Measurements from ENCODE around the gene OSBPL8.

The OSBPL8 gene

GRCh38 chr12:76457818-76458217 is 101.8 kb downstream of the OSBPL8 start:
- DNase-seq = no peak

DNA sequence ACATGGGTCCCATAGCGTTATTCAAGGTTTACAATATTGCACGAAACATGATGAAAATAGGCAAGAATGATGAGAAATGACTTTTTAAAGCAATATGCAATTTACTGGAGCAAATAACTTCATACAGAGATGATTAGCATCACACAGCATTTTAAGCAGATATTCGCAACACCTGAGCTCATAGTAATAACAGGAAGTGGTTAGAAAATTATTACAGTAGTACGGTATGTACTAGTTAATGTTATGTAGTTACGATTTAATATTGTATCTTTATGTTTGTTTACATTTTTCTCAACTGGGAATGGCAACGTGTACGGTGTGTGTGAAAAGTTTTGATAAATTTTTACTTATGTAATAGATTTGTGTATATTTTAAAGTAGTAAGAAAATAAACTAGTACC is 102.6 kb downstream of the OSBPL8 start:
- DNase-seq = no peak

GRCh38 chr12:76455582-76456345 is 103.8 kb downstream of the OSBPL8 start:
- DNase-seq = peak; percentile 94

DNA sequence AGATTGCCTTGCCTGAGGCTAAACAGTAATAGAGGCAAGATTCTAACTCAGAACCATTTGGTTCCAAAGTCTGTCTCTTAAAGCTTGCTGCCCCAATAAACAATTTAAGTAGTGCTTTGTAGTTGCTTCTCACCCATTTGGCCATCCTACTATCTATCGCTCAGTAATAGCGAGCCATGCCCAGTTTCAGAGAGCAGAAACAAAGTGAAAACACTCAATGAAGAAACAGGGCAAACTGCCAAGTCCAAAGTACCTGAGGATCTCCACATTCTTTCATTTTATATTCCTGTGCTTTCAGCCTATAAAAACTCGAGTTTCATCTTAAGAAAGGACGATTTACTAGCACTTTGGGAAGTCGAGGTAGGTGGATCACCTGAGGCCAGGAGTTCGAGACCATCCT is 108.0 kb downstream of the OSBPL8 start:
- DNase-seq = no peak

DNA sequence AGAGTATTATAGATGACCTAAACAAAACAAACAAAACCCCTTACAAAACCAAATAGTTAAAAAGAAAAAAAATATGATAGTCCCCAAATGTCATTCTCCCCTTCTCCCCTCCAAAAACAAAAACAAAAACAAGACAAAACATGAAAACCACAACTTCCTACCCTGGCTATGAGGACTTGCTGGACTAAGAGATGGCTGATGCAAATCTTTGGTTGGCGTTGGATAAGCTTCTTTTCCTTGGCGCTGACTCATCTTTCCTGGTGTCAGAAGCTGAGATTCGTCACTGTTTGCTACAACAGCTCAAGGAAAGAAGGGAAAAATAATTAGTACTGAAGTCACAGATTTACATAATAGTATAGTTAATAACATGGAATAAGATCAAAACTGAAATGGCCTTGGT is 108.9 kb downstream of the OSBPL8 start:
- no peak for DNase-seq

GRCh38 chr12:76449993-76450392 is 109.6 kb downstream of the OSBPL8 start:
- no peak for DNase-seq

DNA sequence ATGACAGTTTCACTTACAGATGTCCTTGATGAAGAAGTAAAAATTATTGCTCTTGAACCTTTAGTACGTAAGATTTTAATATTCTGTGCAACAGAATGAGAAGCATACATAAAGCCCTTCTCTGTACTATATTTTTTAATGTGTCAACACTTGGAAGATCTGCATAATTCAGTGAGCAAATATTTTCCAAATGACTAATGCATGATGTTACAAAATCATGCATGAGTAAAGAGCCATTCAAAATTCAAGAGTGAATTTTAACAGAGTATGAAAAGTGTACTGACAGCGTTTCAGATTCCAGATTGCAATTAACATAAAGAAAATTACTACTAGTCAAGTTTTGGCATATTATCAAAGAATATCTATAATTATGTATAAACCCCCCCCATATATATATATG is 110.0 kb downstream of the OSBPL8 start:
- DNase-seq = no peak

- DNase-seq = no peak
These were observed 110.6 kb downstream of the OSBPL8 start for GRCh38 chr12:76449016-76449415.

DNA sequence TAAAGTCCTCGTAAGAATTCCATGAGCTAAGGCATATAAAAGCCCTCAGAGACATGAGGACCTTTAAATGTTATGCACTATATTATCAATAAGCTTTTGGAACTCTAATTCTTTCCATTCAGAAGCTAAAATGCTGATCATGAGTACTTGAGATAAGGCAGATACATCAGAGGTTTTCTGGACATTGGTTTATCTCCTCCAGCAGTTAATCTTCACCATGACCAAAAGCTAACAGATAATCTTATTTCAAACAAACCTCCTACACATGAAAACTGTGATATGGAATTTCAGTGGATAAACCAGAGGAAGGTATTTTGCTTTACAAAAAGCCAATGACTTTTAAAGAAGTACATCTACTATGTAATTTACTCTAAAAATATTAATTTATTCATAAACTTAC is 113.5 kb downstream of the OSBPL8 start:
- DNase-seq = no peak

- DNase-seq = no peak
These were observed 114.1 kb downstream of the OSBPL8 start for GRCh38 chr12:76445462-76445861.

DNA sequence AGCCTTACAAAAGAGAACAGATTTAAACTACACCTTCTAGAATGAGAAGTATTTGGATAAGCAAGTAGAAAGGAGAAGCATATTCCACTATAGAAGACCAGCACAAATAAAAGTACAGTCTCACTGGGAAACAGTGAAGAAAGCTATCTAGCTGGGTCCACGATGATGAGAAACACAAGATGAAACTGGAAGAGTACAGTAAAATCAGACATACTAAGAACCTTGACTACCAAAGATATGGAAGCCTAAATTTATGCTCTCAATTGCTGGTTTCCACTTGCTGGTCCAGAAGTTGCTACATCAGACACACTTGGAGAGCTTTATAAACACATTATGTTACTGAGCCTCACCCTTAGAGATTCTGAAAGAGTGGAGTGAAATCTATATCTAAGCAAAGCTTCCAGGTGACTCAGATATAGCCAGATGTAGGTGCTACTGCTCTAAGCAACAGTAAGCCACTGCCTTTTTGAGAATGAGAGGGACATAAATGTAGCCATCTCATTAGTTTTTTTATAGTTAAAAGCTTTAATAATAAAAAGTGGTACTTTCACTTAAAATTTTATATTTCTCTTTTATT is 115.1 kb downstream of the OSBPL8 start:
- no peak for DNase-seq

DNA sequence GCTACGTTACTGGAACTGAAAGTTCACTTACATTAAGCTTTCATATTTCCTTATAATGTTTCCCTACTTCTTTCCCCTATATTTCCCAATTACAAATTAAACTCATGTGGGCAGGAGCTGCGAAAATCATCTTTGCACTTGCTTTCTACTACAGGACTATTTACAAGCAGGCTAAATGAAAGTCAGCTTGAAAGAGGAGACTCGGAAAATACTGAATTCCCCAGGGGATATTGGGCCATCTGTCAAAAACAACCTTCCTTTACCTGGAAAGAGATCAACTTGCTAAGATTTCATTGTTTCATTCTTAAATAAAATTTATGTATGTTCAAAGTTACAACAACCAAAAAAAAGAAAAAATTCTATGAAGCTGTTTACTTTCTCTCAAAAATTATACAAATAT is 118.6 kb downstream of the OSBPL8 start:
- DNase-seq = no peak

GRCh38 chr12:76432733-76433132 is 126.8 kb downstream of the OSBPL8 start:
- DNase-seq = no peak

DNA sequence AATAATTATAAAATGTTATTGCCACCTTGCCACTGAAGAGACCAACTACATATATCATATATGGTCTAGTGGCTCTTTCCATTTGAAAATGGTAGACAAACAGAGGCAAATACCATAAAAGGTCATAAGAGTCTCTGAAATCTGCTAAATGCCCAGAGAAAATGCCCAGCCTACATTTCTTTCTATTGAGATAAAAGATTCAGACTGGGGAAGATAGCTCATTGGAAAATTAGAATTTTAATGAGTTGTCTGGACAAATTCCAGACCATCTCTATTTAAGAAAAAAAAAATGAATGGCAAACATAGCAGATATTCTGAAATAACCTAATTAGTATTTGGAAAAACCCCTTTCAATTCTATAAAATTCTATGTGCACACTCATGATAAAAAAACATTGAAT is 131.5 kb downstream of the OSBPL8 start:
- no peak for DNase-seq

DNA sequence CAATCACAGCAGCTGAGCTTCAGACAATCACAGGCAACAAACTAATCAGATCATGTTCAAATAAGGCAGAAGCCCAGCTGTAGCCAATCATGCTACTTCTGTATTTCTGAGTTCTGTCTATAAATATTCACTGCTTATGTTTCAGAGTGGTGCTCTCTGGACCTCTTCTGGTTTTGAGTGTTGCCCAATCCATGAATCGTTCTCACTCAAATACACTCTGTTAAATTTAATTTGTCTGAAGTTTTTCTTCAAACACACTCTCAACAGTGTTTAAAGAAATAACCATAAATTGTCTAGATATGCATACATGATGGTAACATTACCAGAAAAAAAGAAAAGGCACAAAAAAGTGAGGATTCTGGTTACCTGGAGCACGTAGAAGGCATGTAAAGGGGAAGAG is 133.4 kb downstream of the OSBPL8 start:
- no peak for DNase-seq

GRCh38 chr12:76424941-76425340 is 134.6 kb downstream of the OSBPL8 start:
- DNase-seq = no peak

- no peak for DNase-seq
These were observed 136.8 kb downstream of the OSBPL8 start for GRCh38 chr12:76422543-76423438.

GRCh38 chr12:76422154-76422542 is 137.4 kb downstream of the OSBPL8 start:
- no peak for DNase-seq

DNA sequence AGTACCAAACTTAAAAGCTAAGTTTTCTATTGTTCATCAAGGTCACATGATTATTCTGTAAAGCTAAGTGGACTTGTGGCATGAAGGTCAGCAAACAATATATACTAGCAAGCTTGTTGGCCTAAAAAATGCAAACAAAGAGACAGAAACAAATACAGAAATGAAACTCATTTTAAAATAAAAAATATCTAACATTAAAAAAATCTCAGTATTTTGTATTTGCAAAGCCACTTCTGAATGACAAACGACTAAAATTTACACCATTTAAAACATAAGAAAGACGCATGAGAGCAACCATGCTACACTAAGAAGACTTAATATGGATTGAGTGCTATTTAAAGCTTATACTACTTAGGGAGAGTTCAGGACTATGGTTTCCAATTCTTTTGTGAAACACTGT is 138.5 kb downstream of the OSBPL8 start:
- DNase-seq = no peak

GRCh38 chr12:76420222-76420621 is 139.3 kb downstream of the OSBPL8 start:
- DNase-seq = no peak

DNA sequence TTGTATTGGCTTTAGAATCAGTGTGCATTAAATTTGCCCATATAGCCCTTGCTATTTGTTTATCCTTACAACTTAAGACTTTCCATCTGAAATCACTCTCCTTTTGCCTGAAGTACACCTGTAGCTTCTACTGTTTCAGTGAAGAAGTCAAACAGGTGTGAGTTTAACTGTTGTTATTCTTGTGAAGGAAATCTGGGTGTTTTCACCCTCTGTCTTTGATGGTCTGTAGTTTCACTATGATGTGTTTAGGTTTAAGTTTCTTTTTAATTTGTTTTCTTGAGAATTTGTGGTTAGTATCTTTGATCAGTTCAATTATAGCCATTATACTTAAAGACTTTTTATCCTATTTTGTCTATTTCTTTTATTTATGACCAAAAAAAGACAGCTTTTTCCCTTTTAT is 142.5 kb downstream of the OSBPL8 start:
- DNase-seq = no peak

- no peak for DNase-seq
These were observed 146.4 kb downstream of the OSBPL8 start for GRCh38 chr12:76413121-76413520.

DNA sequence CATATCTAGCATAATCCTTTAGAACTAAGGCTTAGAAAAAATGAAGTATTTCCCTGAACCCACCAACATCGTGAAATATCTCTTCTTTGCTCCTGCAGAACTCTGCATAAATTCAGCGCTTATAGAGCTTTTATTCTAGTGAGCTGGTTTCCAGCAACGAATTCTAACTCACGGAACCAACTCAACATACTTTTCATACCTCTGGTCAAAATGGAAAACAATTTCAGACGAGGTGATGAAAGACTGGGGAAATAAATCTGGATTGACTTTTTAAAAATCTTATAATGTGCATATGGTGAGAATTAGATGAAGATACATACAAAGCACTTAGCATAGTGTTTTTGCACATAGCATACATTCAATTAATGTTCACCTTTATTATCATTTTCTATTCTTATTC is 148.8 kb downstream of the OSBPL8 start:
- DNase-seq = no peak

DNA sequence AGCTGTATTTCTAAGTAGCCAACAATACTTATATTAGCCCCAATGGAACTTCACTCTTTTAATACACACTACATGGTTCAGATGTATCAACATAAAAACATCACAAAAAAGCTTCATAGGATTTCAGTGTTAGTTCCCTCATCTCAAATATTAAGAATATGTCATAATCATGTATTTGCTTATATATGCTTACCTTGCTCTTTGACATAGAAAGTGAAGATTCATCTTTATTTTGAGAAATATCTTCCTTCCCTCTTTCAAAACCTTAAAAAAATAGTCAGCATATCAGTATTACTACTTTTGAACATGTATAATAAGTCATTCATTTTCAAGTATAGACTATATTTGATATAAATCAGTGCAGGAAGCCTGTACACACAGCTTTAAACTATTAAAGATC is 149.2 kb downstream of the OSBPL8 start:
- no peak for DNase-seq

Measured in kidney glomerular epithelial cell (primary cell).